GM20000 (cell line): Measurements from ENCODE around the gene TPM2.

Experiments used
- DNase-seq: peaks from one replicate; pipeline ENCODE4 v3.0.0; 2012; ENCODE audit warnings: low spot score
- CTCF ChIP-seq: IDR thresholded peaks from 2 replicates; pipeline ENCODE4 v1.5.1; 2012; ENCODE audit warnings: mild to moderate bottlenecking, control low read depth; ENCODE audit errors: extremely low read depth, missing control alignments

Gene TPM2

GRCh38 chr9:35675732-35676392, 13.9 kb downstream of the TPM2 start:
- no peak for TF ChIP-seq CTCF
- peak; percentile 65 for DNase-seq

GRCh38 chr9:35675204-35675603, 14.5 kb downstream of the TPM2 start:
- no peak for TF ChIP-seq CTCF
- DNase-seq, result no peak

- no peak for TF ChIP-seq CTCF
- DNase-seq, result no peak
Measured at GRCh38 chr9:35674025-35674361, 15.7 kb downstream of the TPM2 start.

DNA sequence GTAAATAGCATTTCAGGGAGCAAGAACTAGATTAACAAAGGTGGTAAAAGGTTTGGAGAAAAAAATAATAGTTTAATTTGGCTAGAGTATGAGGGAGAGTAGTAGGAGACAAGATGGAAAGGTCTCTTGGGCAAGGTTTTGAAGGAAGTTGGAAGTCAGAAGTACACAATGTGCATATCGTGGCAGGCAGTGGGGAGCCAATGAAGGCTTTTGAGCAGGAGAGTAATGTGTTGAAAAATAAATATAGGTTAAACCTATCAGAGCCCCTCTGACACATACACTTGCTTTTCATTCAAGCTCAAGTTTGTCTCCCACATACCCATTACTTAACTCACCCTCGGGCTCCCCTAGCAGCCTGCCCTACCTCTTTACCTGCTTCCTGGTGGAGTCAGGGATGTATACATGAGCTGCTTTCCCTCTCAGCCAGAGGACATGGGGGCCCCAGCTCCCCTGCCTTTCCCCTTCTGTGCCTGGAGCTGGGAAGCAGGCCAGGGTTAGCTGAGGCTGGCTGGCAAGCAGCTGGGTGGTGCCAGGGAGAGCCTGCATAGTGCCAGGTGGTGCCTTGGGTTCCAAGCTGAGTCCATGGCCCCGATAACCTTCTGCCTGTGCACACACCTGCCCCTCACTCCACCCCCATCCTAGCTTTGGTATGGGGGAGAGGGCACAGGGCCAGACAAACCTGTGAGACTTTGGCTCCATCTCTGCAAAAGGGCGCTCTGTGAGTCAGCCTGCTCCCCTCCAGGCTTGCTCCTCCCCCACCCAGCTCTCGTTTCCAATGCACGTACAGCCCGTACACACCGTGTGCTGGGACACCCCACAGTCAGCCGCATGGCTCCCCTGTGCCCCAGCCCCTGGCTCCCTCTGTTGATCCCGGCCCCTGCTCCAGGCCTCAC, 16.3 kb downstream of the TPM2 start, which contains the start of gene CA9:
CA9 (plus strand) TSS at position 797 of the 893 bp plus-strand sequence; CDS start at position 829, 32 bp downstream.
- no peak for TF ChIP-seq CTCF
- no peak for DNase-seq

GRCh38 chr9:35669331-35670145, 20.2 kb downstream of the TPM2 start:
- DNase-seq, result no peak
- no peak for TF ChIP-seq CTCF

DNA sequence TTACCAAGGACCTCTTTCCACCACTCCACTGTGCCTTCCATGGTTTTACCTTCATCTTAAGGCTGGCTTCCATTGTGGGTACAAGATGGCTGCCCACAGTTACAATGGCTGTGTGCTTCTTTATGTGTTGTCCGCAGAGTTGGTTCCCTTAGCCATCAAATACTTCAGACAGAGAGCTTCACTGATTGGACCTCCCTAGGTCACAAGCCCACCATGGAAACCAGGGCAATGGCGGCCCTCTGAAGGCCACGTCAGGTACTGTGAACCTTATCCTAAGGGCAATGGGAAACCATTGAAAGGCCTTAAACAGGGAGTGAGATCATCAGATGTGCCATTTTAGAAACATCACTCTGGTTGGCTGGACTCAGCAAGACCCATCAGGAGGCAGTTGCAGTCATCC, 21.8 kb downstream of the TPM2 start:
- DNase-seq, result no peak
- no peak for TF ChIP-seq CTCF

- no peak for TF ChIP-seq CTCF
- DNase-seq, result no peak
Measured at GRCh38 chr9:35666549-35666948, 23.2 kb downstream of the TPM2 start.
